HG03442 (cell line): Measurements from ENCODE around the gene ZNF668.
"Not testable (repeated sequence)": the region's sequence is repeated elsewhere in the genome, so short reads cannot be mapped to it uniquely, and the experiment has no call there.

Experiments
- ATAC-seq: cut with Tn5 transposase; IDR thresholded peaks from one replicate; pipeline ENCODE4 v1.9.1; 2021; ENCODE audit warnings: mild to moderate bottlenecking, moderate library complexity; ENCODE audit not compliant: unreplicated experiment

The ZNF668 gene

GRCh38 chr16:31016018-31016417 is 58.0 kb downstream of the ZNF668 start:
- no peak for ATAC-seq

GRCh38 chr16:31013292-31013691 is 60.7 kb downstream of the ZNF668 start:
- not testable (repeated sequence) for ATAC-seq

GRCh38 chr16:31011815-31012214 is 62.2 kb downstream of the ZNF668 start:
- ATAC-seq: not testable (repeated sequence)
